GM12875 (cell line): ENCODE data around the gene DOLK.

ENCODE experiments used
- H3K4me3 ChIP-seq: one replicate; pipeline ENCODE4 v1.5.1; 2011; ENCODE audit warnings: low read depth, low read length, control low read depth
- CTCF ChIP-seq: IDR thresholded peaks from 2 replicates; pipeline ENCODE4 v1.5.1; 2011; ENCODE audit warnings: low read depth, mild to moderate bottlenecking, control low read depth, inconsistent platforms, low read length, moderate library complexity, borderline replicate concordance; ENCODE audit not compliant: insufficient read depth

Gene DOLK

GRCh38 chr9:128903871-128904620 lies 43.4 kb downstream of the DOLK start:
- H3K4me3 ChIP-seq, result no peak overlapping the region
- no peak for TF ChIP-seq CTCF

GRCh38 chr9:128903079-128903461 lies 44.3 kb downstream of the DOLK start:
- no peak for TF ChIP-seq CTCF
- H3K4me3 ChIP-seq, result no peak overlapping the region

- H3K4me3 ChIP-seq, result peak overlapping the region; percentile 11
- no peak for TF ChIP-seq CTCF
These were observed 44.9 kb downstream of the DOLK start for GRCh38 chr9:128902351-128903078.

- no peak for TF ChIP-seq CTCF
- H3K4me3 ChIP-seq, result peak overlapping the region; percentile 11
These were observed 45.6 kb downstream of the DOLK start for GRCh38 chr9:128901822-128902221.

- TF ChIP-seq CTCF, result no peak
- H3K4me3 ChIP-seq, result no peak overlapping the region
These were observed 46.0 kb downstream of the DOLK start for GRCh38 chr9:128901379-128901778.

- TF ChIP-seq CTCF, result no peak
- H3K4me3 ChIP-seq, result no peak overlapping the region
These were observed 47.7 kb downstream of the DOLK start for GRCh38 chr9:128899566-128900322.
